DMS153 treated with DMSO at 0.1 percent for 48 hours (cell line): Measurements from ENCODE around the gene MEGF6.

ENCODE experiments used
- DNase-seq: peaks from one replicate; lab custom pipeline; 2025; ENCODE audit not compliant: unreplicated experiment; lab: John Stamatoyannopoulos, UW

The MEGF6 gene

GRCh38 chr1:3544040-3544977 lies 67.0 kb downstream of the MEGF6 start:
- DNase-seq, result no peak

GRCh38 chr1:3543076-3544039 lies 68.0 kb downstream of the MEGF6 start:
- DNase-seq, result no peak

- no peak for DNase-seq
These were observed 68.6 kb downstream of the MEGF6 start for GRCh38 chr1:3542676-3543075.

GRCh38 chr1:3541936-3542335 lies 69.4 kb downstream of the MEGF6 start:
- no peak for DNase-seq

- DNase-seq, result no peak
These were observed 69.8 kb downstream of the MEGF6 start for GRCh38 chr1:3541465-3541864.

- DNase-seq, result no peak
These were observed 70.4 kb downstream of the MEGF6 start for GRCh38 chr1:3540876-3541275.

GRCh38 chr1:3539707-3540425 lies 71.4 kb downstream of the MEGF6 start:
- no peak for DNase-seq

- DNase-seq, result no peak
These were observed 73.9 kb downstream of the MEGF6 start for GRCh38 chr1:3537359-3537758.

- no peak for DNase-seq
These were observed 74.7 kb downstream of the MEGF6 start for GRCh38 chr1:3536420-3537195.

GRCh38 chr1:3535732-3536131 lies 75.6 kb downstream of the MEGF6 start:
- DNase-seq, result no peak

GRCh38 chr1:3534803-3535637 lies 76.3 kb downstream of the MEGF6 start:
- no peak for DNase-seq

- DNase-seq, result no peak
These were observed 78.0 kb downstream of the MEGF6 start for GRCh38 chr1:3533067-3534048.

GRCh38 chr1:3531928-3532327 lies 79.4 kb downstream of the MEGF6 start:
- no peak for DNase-seq

- DNase-seq, result no peak
These were observed 80.1 kb downstream of the MEGF6 start for GRCh38 chr1:3530926-3531818.

- no peak for DNase-seq
These were observed 81.0 kb downstream of the MEGF6 start for GRCh38 chr1:3530086-3530925.

GRCh38 chr1:3529099-3529729 lies 82.1 kb downstream of the MEGF6 start:
- DNase-seq, result no peak
